ENCODE results near the gene KDM4B.
"Not testable (repeated sequence)": the region's sequence is repeated elsewhere in the genome, so short reads cannot be mapped to it uniquely, and the experiment has no call there.

KDM4B gene

DNA sequence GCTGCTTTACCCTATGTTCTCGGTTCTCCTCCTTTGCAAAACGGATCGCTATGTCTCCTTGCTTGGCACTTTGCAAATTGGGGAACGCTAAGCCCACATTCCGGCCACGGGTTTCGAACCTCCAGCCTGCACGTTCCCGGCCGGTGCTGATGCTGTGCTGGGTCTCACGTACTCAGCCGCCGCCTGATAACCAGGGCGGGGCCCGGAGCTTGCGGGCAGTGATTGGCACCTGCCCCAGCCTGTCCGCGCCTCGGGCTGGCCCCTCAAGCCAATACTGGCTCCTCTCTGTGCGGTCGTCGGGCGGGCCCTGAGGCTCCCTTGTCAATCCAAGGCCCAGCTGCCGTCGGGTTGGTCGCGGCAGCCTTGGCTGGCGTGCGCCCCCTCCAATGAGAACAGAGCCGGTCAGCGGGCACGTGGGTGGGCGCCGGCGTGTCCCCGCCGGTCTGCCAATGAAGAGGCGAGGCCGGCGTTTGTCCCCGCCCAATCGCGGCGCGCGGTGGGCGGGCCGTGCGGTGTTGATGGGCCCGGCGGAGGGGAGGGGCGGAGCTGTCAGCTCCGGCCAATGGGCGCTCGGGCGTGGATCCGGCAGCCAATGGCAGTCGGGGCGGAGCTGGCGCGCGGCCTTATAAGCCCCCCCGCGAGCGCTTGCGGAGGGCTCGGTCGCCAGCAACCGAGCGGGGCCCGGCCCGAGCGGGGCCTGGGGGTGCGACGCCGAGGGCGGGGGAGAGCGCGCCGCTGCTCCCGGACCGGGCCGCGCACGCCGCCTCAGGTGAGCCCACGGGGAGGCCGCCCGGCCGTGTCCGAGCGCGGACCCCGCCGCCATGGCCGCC lies at the start of gene KDM4B:
Gene KDM4B, plus strand, starts transcription at position 652 of the 830 bp plus-strand sequence. CDS start 63,778 bp downstream, outside the sequence.
- peak; percentile 97 for FAIRE-seq
- peak; percentile 99 for DNase-seq (ENCODE audit: insufficient read length, low spot score)

DNA sequence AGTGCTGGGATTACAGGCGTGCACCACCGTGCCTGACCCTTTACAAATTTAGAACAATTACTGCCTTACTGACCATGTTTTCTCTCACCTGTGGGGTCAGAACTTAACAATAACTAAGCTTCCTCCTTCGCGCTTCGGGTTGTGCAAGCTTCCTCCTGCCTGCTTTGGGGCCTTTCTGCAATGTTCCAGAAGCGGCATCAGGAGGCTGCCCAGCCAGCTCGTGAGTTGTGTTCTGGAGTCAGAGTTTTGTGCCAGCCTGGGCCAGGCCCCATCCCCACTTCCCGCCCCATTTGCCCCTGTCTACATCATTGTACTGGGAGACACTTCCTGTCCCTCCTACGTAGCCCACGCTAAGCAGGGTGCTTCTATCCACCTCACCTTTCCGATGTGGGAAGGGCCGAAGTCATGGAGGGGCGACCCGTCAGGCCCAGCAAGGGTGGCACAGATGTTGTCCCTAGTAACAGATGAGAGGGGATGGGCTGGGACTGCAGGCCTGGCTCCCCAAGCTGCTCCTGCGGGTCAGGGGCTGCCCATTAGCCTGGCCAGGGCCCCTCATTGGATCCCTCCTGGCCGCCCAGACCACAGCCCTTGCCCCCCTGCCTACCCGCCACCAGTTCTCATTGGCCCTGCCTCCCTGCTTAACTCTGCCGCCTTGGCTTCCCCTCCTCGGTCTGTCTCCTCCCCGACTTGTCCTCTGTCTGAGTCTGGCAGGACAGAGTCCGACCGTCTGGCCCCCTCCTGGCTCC lies 46.2 kb upstream of the KDM4B start:
- FAIRE-seq (no peak), DNase-seq (ENCODE audit: insufficient read length, low spot score) (no peak)

DNA sequence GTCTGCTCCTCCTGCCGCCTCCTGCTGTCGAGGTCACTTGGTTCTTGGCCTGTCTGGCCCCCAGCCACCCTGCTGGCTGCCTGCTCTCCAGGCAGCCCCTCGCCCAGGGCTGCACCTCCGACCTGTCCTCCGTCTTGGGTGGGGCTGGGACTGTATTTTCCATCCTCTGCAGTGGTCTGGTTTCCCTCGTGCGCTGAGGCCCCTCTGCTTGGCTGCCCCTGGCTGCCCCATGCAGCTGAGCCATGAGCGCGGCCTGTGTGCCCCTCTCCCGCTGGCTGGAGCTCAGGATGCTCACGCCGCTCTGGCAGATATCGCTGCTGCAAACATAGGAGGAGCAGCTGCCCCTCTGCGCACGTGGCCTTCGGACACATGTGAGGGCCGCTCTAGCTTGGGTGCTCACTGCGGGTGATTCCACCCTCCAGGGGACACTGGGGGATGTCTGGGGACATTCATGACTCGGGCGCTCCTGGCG lies 45.6 kb upstream of the KDM4B start:
- FAIRE-seq, result no peak
- DNase-seq (ENCODE audit: insufficient read length, low spot score), result no peak

DNA sequence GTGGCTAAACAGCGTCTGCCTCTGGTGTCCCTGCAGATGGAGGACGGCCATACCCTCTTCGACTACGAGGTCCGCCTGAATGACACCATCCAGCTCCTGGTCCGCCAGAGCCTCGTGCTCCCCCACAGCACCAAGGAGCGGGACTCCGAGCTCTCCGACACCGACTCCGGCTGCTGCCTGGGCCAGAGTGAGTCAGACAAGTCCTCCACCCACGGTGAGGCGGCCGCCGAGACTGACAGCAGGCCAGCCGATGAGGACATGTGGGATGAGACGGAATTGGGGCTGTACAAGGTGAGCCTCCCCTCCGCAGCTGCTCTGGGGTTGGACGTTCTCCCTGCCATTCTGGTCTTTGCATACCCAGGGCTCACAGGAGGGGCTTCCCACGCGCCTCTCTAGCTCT lies 39.7 kb upstream of the KDM4B start:
- FAIRE-seq (no peak), DNase-seq (ENCODE audit: insufficient read length, low spot score) (no peak)

DNA sequence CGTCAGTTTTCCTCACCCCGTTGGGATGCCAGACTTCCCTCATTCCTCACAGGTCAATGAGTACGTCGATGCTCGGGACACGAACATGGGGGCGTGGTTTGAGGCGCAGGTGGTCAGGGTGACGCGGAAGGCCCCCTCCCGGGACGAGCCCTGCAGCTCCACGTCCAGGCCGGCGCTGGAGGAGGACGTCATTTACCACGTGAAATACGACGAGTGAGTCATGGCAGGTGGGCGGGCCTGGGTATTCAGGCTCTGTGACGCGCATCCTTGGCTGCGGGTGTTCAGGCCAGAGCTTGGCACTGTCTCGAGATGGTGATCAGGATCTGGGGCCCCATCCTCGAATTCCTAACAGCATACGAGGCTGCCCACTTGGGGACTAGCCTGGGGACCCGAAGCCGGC lies 38.2 kb upstream of the KDM4B start:
- no peak for FAIRE-seq
- DNase-seq (ENCODE audit: insufficient read length, low spot score), result no peak

DNA sequence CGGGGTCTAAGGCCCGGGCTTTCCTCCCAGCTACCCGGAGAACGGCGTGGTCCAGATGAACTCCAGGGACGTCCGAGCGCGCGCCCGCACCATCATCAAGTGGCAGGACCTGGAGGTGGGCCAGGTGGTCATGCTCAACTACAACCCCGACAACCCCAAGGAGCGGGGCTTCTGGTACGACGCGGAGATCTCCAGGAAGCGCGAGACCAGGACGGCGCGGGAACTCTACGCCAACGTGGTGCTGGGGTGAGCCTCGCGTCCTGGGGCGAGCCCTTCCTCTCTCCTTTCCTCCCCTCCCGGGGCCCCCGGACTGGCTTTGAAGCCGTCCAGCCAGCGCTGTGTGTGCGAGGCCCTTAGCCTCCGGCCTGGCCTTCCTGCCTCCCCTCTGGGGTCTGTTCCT lies 36.2 kb upstream of the KDM4B start:
- DNase-seq (ENCODE audit: insufficient read length, low spot score), result no peak
- no peak for FAIRE-seq

DNA sequence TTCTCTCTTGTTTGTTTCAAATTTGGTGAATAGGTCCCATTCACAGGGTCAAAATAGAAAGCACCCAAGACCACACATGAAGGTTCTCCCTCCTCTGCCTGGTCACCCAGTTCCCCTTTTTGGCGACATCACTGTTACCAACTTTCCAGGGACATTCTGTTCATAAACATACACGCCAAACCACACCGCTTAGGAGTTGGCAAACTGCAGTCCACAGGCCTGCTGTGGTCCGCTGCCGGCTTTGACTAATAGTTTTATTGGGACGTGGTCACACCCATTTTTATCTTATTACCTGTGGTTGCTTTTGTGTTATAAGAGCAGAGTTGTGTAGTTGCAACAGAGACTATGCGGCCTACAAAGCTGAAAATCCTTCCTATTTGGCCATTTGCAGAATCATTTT lies 35.4 kb upstream of the KDM4B start:
- no peak for FAIRE-seq
- DNase-seq (ENCODE audit: insufficient read length, low spot score), result no peak

DNA sequence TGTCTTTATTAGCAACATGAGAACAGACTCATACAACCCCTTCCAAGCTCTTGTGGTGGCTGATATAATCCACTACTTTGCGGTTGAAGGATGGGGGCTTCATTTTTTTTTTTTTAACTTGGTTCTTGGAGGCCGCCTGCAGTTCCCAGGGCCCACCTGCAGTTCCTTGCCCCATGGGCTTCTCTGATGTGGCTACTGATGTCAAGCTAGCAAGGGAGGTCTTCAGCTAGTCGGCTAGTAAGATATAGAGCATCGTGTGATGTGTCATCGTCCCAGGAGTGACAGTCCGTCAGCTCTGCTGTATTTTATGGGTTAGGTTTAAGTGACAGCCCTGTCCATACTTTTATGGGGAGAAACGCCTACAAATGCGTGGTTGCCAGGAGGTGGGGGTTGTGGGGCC lies 33.5 kb upstream of the KDM4B start:
- FAIRE-seq, result no peak
- DNase-seq (ENCODE audit: insufficient read length, low spot score), result no peak

DNA sequence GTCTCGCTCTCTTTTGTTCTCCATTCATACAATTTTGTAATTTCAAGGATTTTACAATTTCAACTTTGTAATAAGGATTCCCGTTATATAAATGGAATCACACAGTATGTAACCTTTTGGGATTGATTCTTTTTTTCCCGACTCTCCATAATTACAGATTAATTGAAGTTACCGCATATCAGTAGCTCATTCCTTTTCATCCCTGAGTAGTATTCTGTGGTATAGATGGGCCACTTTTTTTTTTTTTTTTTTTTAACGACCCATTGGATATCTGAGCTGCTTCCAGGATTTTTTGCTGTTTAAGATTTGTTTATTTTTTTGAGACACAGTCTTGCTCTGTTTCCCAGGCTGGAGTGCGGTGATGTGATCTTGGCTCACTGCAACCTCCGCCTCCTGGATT lies 31.9 kb upstream of the KDM4B start:
- DNase-seq (ENCODE audit: insufficient read length, low spot score) (no peak), FAIRE-seq (no peak)

DNA sequence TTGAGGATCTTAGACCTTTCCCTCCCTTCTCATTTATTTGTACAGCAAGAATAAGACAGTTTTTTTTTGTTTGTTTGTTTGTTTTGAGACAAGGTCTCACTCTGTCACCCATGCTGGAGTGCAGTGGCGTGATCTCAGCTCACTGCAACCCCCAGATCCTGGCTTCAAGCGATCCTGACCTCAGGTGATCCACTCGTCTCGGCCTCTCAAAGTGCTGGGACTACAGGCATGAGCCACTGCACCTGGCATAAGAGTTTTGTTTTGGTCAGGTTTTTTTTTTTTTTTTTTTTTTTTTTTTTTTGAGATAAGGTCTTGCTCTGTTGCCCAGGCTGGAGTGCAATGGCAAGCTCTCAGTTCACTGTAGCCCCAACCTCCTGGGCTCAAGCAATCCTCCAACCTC lies 30.5 kb upstream of the KDM4B start:
- DNase-seq (ENCODE audit: insufficient read length, low spot score); FAIRE-seq: not testable (repeated sequence)

DNA sequence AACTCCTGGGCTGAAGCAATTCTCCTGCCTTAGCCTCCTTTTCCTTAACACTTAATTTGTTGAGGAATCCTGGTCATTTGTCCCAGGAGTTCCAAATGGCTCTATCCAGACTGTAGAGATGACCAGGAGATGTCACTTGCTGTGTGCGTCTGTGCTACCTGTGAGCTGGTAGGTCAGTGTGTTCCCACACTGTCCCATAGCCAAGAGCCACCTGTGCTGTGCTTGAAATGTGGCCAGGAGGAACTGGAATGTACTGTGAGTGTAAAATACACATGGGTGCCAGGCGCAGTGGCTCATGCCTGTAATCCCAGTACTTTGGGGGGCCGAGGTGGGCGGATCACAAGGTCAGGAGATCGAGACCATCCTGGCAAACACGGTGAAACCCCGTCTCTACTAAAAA lies 29.4 kb upstream of the KDM4B start:
- DNase-seq (ENCODE audit: insufficient read length, low spot score), result no peak
- no peak for FAIRE-seq

DNA sequence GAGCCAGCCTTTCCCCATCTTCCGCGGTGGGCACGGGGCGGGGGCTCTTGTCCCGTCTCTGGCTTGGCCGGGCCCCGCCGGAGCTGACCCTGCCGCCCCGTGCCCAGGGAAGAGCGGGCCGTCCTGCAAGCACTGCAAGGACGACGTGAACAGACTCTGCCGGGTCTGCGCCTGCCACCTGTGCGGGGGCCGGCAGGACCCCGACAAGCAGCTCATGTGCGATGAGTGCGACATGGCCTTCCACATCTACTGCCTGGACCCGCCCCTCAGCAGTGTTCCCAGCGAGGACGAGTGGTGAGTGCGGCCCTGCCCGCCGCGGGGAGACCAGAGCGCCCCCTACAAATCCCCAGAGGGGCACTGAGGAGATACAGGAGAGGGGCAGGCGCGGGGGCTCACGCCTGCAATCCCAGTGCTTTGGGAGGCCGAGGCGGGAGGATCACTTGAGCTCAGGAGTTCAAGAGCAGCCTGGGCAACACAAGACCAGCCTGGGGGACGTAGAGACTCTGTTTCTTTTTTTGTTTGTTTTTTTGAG lies 27.2 kb upstream of the KDM4B start:
- not testable (repeated sequence) for FAIRE-seq; DNase-seq (ENCODE audit: insufficient read length, low spot score)

DNA sequence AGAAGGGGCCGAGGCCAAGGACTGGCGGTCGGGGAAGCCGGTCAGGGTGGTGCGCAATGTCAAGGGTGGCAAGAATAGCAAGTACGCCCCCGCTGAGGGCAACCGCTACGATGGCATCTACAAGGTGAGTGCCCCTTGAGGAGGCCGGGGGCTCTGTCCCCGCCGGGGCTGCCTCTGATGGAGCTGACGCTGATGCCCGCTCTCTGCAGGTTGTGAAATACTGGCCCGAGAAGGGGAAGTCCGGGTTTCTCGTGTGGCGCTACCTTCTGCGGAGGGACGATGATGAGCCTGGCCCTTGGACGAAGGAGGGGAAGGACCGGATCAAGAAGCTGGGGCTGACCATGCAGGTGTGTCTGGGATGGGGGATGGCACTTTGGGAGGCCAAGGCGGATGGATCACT lies 18.3 kb upstream of the KDM4B start:
- FAIRE-seq; DNase-seq (ENCODE audit: insufficient read length, low spot score): not testable (repeated sequence)

DNA sequence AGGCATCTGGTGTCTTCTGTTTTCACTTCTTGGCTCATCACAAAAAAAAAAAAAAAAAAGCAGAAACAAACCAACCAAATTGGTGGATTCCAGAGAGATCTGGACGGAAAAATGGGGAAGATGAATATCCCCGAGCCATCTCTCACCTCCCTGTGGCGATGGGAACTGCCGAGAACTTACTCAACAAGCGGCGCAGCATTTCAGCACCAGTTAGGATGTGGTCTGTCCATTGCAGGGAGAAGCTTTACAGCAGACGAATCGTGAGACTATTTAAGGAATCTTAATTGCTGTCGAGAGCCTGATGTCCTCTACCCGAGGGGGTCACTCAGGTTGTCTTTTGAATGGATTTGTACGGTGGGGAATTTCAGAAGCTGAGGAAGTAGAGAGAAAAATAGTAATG lies 17.3 kb upstream of the KDM4B start:
- FAIRE-seq, result no peak
- no peak for DNase-seq (ENCODE audit: insufficient read length, low spot score)

DNA sequence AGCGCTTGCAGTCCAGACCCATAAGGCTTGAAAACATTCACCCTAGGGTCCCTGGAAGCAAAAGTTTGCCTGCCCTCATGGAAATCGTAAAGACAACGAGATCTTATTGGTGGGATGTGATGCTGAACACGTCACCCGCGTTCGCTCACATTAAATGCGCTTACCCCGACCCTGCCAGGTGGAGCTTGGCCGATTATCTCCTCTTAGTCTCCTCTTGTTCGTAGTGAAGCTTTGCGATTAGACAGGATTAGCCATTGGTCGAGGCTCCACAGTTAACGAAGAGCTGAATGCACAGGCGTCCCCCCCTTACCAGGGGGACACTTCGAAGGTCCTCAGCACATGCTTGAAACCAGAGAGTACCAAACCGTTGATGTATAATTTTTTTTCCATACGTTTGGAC lies 16.0 kb upstream of the KDM4B start:
- DNase-seq (ENCODE audit: insufficient read length, low spot score) (no peak), FAIRE-seq (no peak)

DNA sequence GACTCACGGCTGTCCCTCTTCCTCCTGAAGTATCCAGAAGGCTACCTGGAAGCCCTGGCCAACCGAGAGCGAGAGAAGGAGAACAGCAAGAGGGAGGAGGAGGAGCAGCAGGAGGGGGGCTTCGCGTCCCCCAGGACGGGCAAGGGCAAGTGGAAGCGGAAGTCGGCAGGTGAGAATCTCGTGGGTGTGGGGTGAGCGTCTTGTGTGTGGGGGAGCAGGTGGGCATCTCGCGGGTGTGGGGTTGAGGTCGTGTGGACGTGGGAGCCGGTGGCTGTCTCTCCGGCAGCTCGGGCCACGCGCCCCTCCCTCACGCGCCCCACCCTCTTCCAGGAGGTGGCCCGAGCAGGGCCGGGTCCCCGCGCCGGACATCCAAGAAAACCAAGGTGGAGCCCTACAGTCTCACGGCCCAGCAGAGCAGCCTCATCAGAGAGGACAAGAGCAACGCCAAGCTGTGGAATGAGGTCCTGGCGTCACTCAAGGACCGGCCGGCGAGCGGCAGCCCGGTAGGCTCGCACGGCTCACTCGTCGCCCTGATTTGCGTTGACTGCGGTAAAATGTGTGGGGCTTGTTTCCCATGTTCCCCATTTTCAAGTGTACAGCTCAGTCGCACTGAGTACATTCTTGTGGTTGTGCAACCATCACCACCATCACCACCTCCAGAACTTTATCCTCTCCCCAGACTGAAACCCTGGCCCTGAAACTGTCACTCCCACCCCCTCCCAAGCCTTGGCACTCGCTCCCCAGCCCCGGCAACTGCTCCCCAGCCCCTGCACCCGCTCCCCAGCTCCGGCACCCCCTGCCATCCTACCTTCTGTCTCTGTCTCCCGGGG lies 14.4 kb upstream of the KDM4B start:
- not testable (repeated sequence) for DNase-seq (ENCODE audit: insufficient read length, low spot score)

DNA sequence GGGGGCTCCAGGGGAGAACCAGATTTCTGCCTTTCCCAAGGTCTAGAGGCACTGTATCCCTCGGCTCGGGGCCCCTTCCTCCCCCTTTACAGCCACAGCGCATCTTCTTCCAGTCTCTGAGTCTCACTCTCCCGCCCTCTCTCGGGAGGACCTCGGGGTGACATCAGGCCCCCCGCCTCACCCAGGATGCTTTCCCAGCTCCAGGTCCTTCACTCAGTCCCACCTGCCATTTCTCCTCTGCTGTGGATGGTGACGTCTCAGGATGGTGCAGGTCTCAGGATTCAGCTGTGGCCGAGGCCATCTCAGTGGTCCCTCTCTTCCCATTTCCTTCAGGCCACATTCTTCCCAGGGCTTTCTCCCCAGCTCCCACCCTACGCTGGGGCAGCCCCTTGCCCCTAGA lies 13.6 kb upstream of the KDM4B start:
- no peak for FAIRE-seq
- no peak for DNase-seq (ENCODE audit: insufficient read length, low spot score)

More for the DNA sequence above, 14.4 kb upstream of the KDM4B start:
- not testable (repeated sequence) for FAIRE-seq

DNA sequence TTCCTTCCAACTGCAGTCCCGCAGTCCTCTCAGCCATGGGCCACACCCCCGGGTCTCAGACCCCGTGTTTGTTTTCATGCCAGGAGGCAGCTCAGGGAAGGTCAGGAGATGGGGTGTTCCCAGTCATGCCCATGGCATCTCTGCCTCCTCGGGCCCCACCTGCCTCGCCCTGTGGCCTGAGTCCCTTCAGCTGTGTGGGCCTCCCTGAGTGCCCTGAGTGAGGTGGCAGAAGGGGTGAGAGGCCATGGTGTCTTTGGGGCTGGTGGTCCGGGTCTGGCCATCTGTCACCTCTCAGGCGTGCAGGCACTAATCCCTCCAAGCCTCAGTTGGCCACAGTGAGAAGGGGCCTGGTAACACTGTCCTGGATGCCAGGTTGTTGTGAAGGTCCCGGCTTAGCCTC lies 10.9 kb upstream of the KDM4B start:
- no peak for DNase-seq (ENCODE audit: insufficient read length, low spot score)
- FAIRE-seq, result no peak

DNA sequence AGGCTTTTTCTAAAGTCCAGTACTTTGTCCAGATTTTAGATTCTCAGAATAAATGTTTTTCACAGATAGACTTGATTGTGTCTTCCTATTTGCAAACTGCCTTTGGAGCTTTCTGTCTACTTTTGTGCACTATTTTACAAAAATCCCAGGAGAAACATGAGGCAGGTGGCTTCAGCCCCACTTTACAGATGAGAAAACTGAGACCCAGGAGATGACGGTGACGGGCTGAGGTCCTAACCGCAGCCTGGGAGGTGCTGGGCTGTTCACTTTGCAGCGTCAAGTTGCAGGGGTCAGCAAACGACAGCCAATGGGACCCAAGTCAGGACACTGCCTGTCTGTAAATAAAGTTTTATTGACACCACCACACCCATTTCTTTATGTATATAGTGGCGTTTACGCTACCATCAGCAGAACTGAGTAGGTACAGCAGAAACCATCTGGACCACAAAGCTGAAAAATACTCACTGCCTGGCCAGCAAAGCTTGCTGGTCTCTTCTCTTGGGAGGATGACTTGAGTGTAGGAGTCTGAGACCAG lies 6.8 kb upstream of the KDM4B start:
- no peak for DNase-seq (ENCODE audit: insufficient read length, low spot score)
- FAIRE-seq, result no peak

DNA sequence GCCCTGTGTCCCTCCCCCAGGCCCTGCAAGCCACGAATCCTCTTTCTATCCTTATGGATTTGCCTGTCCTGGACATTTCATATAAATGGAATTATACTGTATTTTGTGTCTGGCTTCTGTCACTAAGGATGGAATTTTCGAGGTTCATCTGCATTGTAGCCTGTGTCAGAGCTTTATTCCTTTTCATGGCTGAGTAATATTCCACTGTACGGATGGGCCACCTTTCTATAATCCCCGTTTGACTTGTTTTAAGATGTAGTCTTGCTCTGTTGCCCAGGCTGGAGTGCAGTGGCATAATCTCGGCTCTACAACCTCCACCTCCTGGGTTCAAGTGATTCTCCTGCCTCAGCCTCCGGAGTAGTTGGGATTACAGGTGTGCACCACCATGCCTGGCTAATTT lies 3.9 kb upstream of the KDM4B start:
- DNase-seq (ENCODE audit: insufficient read length, low spot score) (no peak), FAIRE-seq (no peak)

Measured in GM19239 (cell line).